Measurements from ENCODE around the gene DSCAM.

DNA sequence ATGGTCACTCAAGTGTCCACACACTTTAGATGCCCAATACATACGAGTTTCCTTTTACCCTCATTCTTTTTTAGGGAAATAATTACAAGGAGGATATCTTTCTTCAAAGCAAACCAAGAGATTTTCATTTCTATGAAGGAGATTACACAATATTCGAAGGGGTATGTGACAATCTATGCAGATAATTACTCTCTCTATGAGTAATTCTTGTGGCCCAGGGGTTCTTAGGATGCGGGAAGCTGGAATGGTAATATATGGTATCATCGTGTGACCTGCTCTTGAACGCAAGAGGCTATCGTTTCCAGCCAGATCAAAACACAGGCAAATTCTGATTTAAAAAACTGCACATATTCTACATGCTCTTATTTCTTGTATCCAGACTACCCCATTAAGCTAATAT is 14.6 kb downstream of the DSCAM start:
- TF ChIP-seq EZH2phosphoT487 (IDR thresholded peaks at IDR 0.05; ENCODE audit: insufficient read depth, low read depth) = no peak
- TF ChIP-seq EZH2 (IDR thresholded peaks at IDR 0.05; ENCODE audit: insufficient read depth, poor library complexity, severe bottlenecking) = no peak
